SK-N-SH (cell line): Measurements from ENCODE around the gene JAZF1.

Experiments
- EZH2phosphoT487 ChIP-seq: fragments of 200-600 bp; sonication (generic); IDR thresholded peaks from 2 replicates; pipeline ENCODE4 v1.6.1; 2017; ENCODE audit warnings: low read depth, mixed run types, mild to moderate bottlenecking, antibody characterized with exemption, moderate library complexity, borderline replicate concordance
- FOSL2 ChIP-seq: IDR thresholded peaks from 2 replicates; pipeline ENCODE4 v1.4.0; 2012; ENCODE audit warnings: low read depth, mild to moderate bottlenecking, moderate library complexity, borderline replicate concordance
- MXI1 ChIP-seq: IDR thresholded peaks from 2 replicates; pipeline ENCODE4 v1.6.1; 2012; ENCODE audit warnings: mild to moderate bottlenecking, low read depth, low read length, improper control_type of control experiment
- NRF1 ChIP-seq: IDR thresholded peaks from 2 replicates; pipeline ENCODE4 v1.6.1; 2012; ENCODE audit warnings: low read depth, mild to moderate bottlenecking, low read length
- POLR2AphosphoS5 ChIP-seq: IDR thresholded peaks from 2 replicates; pipeline ENCODE4 v1.6.1; 2012; ENCODE audit warnings: low read depth, low read length
- SIN3A ChIP-seq: IDR thresholded peaks from 2 replicates; pipeline ENCODE4 v1.6.1; 2012; ENCODE audit warnings: low read depth, mild to moderate bottlenecking, low read length, moderate library complexity, borderline replicate concordance
- TAF1 ChIP-seq: IDR thresholded peaks from 2 replicates; pipeline ENCODE4 v1.6.1; 2012; ENCODE audit warnings: low read depth, mild to moderate bottlenecking, low read length, moderate library complexity, borderline replicate concordance
- YY1 ChIP-seq: IDR thresholded peaks from 2 replicates; pipeline ENCODE4 v1.4.0; 2012; ENCODE audit warnings: low read depth, mild to moderate bottlenecking
- TF ChIP-seq, protein P1 (sequence below): fragments of 200-600 bp; sonication (generic); IDR thresholded peaks from 2 replicates; pipeline ENCODE4 v1.6.1; 2017; ENCODE audit warnings: antibody characterized with exemption, mild to moderate bottlenecking, moderate library complexity
- TF ChIP-seq, protein P2 (sequence below): IDR thresholded peaks from 2 replicates; pipeline ENCODE4 v1.4.0; 2012; ENCODE audit warnings: low read depth
- TF ChIP-seq, protein P3 (sequence below): IDR thresholded peaks from 2 replicates; pipeline ENCODE4; 2012
- TF ChIP-seq, protein P4 (sequence below): IDR thresholded peaks from 2 replicates; pipeline ENCODE4 v1.6.1; 2012; ENCODE audit warnings: mild to moderate bottlenecking, low read depth, low read length, moderate library complexity
- TF ChIP-seq, protein P5 (sequence below): fragments of 150-350 bp; IDR thresholded peaks from 2 replicates; pipeline ENCODE4 v1.6.1; 2017; ENCODE audit warnings: antibody characterized with exemption, low read length, low read depth, borderline replicate concordance

DNA sequence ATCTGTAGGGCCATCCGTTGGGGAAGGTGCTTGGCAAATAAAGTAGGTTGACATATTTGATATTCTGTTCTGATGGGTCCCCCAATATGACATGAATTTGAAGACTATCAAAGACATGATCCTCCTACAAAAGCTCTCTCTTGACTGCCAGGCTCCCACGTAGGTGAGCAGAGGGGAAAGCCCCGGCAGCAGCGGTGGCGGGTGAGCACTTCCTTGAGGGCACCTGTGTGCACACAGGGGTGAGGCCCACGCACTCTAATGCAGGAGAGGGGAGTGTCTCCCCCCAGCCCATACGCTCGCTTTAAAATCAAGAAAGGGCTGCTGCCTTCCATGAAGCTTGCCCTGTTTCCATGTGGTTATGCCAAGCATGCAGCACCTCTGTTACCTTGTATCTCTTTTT lies 340.3 kb downstream of the JAZF1 start:
- TF ChIP-seq, protein P1, sequence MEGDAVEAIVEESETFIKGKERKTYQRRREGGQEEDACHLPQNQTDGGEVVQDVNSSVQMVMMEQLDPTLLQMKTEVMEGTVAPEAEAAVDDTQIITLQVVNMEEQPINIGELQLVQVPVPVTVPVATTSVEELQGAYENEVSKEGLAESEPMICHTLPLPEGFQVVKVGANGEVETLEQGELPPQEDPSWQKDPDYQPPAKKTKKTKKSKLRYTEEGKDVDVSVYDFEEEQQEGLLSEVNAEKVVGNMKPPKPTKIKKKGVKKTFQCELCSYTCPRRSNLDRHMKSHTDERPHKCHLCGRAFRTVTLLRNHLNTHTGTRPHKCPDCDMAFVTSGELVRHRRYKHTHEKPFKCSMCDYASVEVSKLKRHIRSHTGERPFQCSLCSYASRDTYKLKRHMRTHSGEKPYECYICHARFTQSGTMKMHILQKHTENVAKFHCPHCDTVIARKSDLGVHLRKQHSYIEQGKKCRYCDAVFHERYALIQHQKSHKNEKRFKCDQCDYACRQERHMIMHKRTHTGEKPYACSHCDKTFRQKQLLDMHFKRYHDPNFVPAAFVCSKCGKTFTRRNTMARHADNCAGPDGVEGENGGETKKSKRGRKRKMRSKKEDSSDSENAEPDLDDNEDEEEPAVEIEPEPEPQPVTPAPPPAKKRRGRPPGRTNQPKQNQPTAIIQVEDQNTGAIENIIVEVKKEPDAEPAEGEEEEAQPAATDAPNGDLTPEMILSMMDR = no peak
- TF ChIP-seq MXI1 = no peak
- TF ChIP-seq, protein P2, sequence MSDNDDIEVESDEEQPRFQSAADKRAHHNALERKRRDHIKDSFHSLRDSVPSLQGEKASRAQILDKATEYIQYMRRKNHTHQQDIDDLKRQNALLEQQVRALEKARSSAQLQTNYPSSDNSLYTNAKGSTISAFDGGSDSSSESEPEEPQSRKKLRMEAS = no peak
- no peak for TF ChIP-seq SIN3A
- no peak for TF ChIP-seq TAF1
- TF ChIP-seq, protein P3, sequence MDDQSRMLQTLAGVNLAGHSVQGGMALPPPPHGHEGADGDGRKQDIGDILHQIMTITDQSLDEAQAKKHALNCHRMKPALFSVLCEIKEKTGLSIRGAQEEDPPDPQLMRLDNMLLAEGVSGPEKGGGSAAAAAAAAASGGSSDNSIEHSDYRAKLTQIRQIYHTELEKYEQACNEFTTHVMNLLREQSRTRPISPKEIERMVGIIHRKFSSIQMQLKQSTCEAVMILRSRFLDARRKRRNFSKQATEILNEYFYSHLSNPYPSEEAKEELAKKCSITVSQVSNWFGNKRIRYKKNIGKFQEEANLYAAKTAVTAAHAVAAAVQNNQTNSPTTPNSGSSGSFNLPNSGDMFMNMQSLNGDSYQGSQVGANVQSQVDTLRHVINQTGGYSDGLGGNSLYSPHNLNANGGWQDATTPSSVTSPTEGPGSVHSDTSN = no peak
- TF ChIP-seq FOSL2 = no peak
- TF ChIP-seq, protein P4, sequence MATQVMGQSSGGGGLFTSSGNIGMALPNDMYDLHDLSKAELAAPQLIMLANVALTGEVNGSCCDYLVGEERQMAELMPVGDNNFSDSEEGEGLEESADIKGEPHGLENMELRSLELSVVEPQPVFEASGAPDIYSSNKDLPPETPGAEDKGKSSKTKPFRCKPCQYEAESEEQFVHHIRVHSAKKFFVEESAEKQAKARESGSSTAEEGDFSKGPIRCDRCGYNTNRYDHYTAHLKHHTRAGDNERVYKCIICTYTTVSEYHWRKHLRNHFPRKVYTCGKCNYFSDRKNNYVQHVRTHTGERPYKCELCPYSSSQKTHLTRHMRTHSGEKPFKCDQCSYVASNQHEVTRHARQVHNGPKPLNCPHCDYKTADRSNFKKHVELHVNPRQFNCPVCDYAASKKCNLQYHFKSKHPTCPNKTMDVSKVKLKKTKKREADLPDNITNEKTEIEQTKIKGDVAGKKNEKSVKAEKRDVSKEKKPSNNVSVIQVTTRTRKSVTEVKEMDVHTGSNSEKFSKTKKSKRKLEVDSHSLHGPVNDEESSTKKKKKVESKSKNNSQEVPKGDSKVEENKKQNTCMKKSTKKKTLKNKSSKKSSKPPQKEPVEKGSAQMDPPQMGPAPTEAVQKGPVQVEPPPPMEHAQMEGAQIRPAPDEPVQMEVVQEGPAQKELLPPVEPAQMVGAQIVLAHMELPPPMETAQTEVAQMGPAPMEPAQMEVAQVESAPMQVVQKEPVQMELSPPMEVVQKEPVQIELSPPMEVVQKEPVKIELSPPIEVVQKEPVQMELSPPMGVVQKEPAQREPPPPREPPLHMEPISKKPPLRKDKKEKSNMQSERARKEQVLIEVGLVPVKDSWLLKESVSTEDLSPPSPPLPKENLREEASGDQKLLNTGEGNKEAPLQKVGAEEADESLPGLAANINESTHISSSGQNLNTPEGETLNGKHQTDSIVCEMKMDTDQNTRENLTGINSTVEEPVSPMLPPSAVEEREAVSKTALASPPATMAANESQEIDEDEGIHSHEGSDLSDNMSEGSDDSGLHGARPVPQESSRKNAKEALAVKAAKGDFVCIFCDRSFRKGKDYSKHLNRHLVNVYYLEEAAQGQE = no peak
- TF ChIP-seq NRF1 = no peak
- no peak for TF ChIP-seq YY1
- no peak for TF ChIP-seq EZH2phosphoT487
- TF ChIP-seq, protein P5, sequence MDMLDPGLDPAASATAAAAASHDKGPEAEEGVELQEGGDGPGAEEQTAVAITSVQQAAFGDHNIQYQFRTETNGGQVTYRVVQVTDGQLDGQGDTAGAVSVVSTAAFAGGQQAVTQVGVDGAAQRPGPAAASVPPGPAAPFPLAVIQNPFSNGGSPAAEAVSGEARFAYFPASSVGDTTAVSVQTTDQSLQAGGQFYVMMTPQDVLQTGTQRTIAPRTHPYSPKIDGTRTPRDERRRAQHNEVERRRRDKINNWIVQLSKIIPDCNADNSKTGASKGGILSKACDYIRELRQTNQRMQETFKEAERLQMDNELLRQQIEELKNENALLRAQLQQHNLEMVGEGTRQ = no peak
- TF ChIP-seq POLR2AphosphoS5 = no peak
